GM12878 (cell line): ENCODE measurements around the gene SHROOM2.

Source experiments
- BACH1 ChIP-seq: fragments of 450-650 bp; IDR thresholded peaks from 2 replicates; pipeline ENCODE4 v1.6.1; 2017; ENCODE audit warnings: mild to moderate bottlenecking, borderline replicate concordance
- CHD4 ChIP-seq: fragments of 200-600 bp; sonication (generic); IDR thresholded peaks from 2 replicates; pipeline ENCODE4 v1.6.1; 2016; ENCODE audit warnings: mild to moderate bottlenecking
- CTCF ChIP-seq, 3 experiments: IDR thresholded peaks in 2 of 3; conservative IDR thresholded peaks in 1 of 3; 2 replicates each; pipeline ENCODE4 v1.5.1; 2011; ENCODE audit warnings: low read depth in 3 of 3, low read length in 3 of 3, mild to moderate bottlenecking in 3 of 3, control low read depth in 2 of 3, moderate library complexity in 2 of 3, inconsistent platforms in 1 of 3, mixed read lengths in 1 of 3; ENCODE audit not compliant: control insufficient read depth in 2 of 3, insufficient read depth in 1 of 3; ENCODE audit errors: extremely low read depth in 1 of 3
- EP300 ChIP-seq, 2 experiments: fragments of 150-350 bp in 1 of 2; IDR thresholded peaks; 2 replicates each; pipeline ENCODE4 v1.6.1; 2011 to 2012; ENCODE audit warnings: low read depth in 2 of 2, low read length in 2 of 2, borderline replicate concordance in 1 of 2, improper control_type of control experiment in 1 of 2, inconsistent platforms in 1 of 2; ENCODE audit not compliant: control insufficient read depth in 1 of 2
- FOS ChIP-seq: IDR thresholded peaks from 3 replicates; pipeline ENCODE4 v1.6.1; 2011; ENCODE audit warnings: borderline replicate concordance; ENCODE audit not compliant: insufficient read length; ENCODE audit errors: extremely low read depth
- FOXM1 ChIP-seq: IDR thresholded peaks from 2 replicates; pipeline ENCODE4 v1.6.1; 2012; ENCODE audit warnings: low read depth, mild to moderate bottlenecking, inconsistent platforms, low read length, moderate library complexity
- GATAD2B ChIP-seq: fragments of 450-650 bp; conservative IDR thresholded peaks from 2 replicates; pipeline ENCODE4 v1.6.1; 2017; ENCODE audit warnings: low read depth, mild to moderate bottlenecking, moderate library complexity
- NFIC ChIP-seq: IDR thresholded peaks from 2 replicates; pipeline ENCODE4 v1.6.1; 2012; ENCODE audit warnings: low read depth, mild to moderate bottlenecking, inconsistent platforms, low read length, moderate library complexity
- NRF1 ChIP-seq: conservative IDR thresholded peaks from 2 replicates; pipeline ENCODE4 v1.6.1; 2011; ENCODE audit warnings: mild to moderate bottlenecking, low read depth, low read length, improper control_type of control experiment
- PAX8 ChIP-seq: fragments of 450-650 bp; IDR thresholded peaks from 2 replicates; pipeline ENCODE4 v1.6.1; 2017; ENCODE audit warnings: mild to moderate bottlenecking, moderate library complexity
- RAD51 ChIP-seq: fragments of 450-650 bp; IDR thresholded peaks from 2 replicates; pipeline ENCODE4 v1.6.1; 2016; ENCODE audit warnings: moderate library complexity, mild to moderate bottlenecking, inconsistent platforms
- YY1 ChIP-seq: IDR thresholded peaks from 2 replicates; pipeline ENCODE4 v1.6.1; 2011; ENCODE audit warnings: low read depth, mild to moderate bottlenecking, low read length
- ZBTB33 ChIP-seq: fragments of 450-650 bp; IDR thresholded peaks from 2 replicates; pipeline ENCODE4 v1.6.1; 2017; ENCODE audit warnings: mild to moderate bottlenecking
- ZNF24 ChIP-seq: fragments of 450-650 bp; IDR thresholded peaks from 2 replicates; pipeline ENCODE4 v1.6.1; 2017; ENCODE audit warnings: antibody characterized with exemption, mild to moderate bottlenecking

- TF ChIP-seq CHD4 (no peak), CTCF (IDR thresholded peaks at IDR 0.05 in 2 of 3, conservative IDR thresholded peaks at IDR 0.05 in 1 of 3; ENCODE audit: control insufficient read depth in 2 of 3, extremely low read depth in 1 of 3, insufficient read depth in 1 of 3, low read depth in 3 of 3, low read length in 3 of 3) (no peak), BACH1 (no peak), YY1 (no peak), EP300 (IDR thresholded peaks at IDR 0.05; ENCODE audit: borderline replicate concordance in 1 of 2, control insufficient read depth in 1 of 2, low read depth in 2 of 2, low read length in 2 of 2) (no peak), NRF1 (no peak), FOS (no peak), PAX8 (no peak), RAD51 (no peak), ZBTB33 (no peak), NFIC (no peak), ZNF24 (no peak), GATAD2B (no peak), FOXM1 (no peak)
These were observed 121.6 kb downstream of the SHROOM2 start for GRCh38 chrX:9907645-9908387.
